GM12878 (cell line): ENCODE measurements around the gene IKZF1. TPM values are rescaled to one million over a fixed set of nuclear protein-coding genes. Genes with fewer than 3 reads are reported as not detected.

ENCODE experiments used
- ATAC-seq: fragments of 200-7000 bp; cut with Tn5 transposase; 3 replicates; pipeline ENCODE4 v1.9.1; 2020; ENCODE audit warnings: mild to moderate bottlenecking, moderate library complexity
- BruUV-seq: library from RNA; stranded (reverse); fragments of 400-500 nt; replicated peaks from 2 replicates; lab custom pipeline; 2021; lab: Mats Ljungman, UMichigan
- CTCF ChIA-PET: fragments of 300-600 bp; sonication (Branson Sonifier 250); formaldehyde crosslinking; extraction: SDS; loops from one replicate; lab custom pipeline; 2021; ENCODE audit warnings: inconsistent platforms; lab: Yijun Ruan, JAX
- POLR2A ChIA-PET: fragments of 350-600 bp; formaldehyde crosslinking; extraction: SDS; loops from one replicate; lab custom pipeline; 2021; ENCODE audit warnings: inconsistent platforms; lab: Charles Lee
- RAD21 ChIA-PET: fragments of 300-600 bp; sonication (Branson Sonifier 250); formaldehyde crosslinking; loops from one replicate; lab custom pipeline; 2023; ENCODE audit warnings: antibody characterized with exemption; ENCODE audit not compliant: unreplicated experiment; lab: Charles Lee
- SMC1A ChIA-PET: fragments of 300-600 bp; sonication (Branson Sonifier 250); formaldehyde crosslinking; loops from one replicate; lab custom pipeline; 2023; ENCODE audit not compliant: unreplicated experiment, uncharacterized antibody; lab: Charles Lee
- DNase-seq: peaks from one replicate; pipeline ENCODE4 v3.0.0-alpha.2; 2011; ENCODE audit warnings: low read depth, low spot score
- FAIRE-seq: peaks from 3 replicates; lab custom pipeline; 2011; peaks lifted over from hg19 to GRCh38; lab: Jason Lieb, UNC
- H2AFZ ChIP-seq: 2 replicates; pipeline ENCODE4 v1.6.0; 2011; ENCODE audit warnings: low read depth, low read length, control low read depth; ENCODE audit not compliant: control insufficient read depth
- H3K27ac ChIP-seq: 2 replicates; pipeline ENCODE4 v1.5.1; 2011; ENCODE audit warnings: control low read depth; ENCODE audit not compliant: control insufficient read depth, insufficient read depth
- H3K27me3 ChIP-seq, 2 experiments: replicated peaks in 1 of 2; 2 replicates each; pipeline versions ENCODE4 v1.6.0 to v1.6.1; 2011; ENCODE audit warnings: low read length in 1 of 2; ENCODE audit not compliant: control insufficient read depth in 2 of 2, insufficient read depth in 2 of 2
- H3K36me3 ChIP-seq, 2 experiments: 2 replicates each; pipeline ENCODE4 v1.5.1; 2011; ENCODE audit warnings: low read length in 1 of 2; ENCODE audit not compliant: control insufficient read depth in 2 of 2, insufficient read depth in 2 of 2
- H3K4me1 ChIP-seq: 2 replicates; pipeline ENCODE4 v1.6.1; 2011; ENCODE audit warnings: mild to moderate bottlenecking, low read length, moderate library complexity, mixed read lengths; ENCODE audit not compliant: control insufficient read depth, insufficient read depth
- H3K4me2 ChIP-seq: 2 replicates; pipeline ENCODE4 v1.6.0; 2011; ENCODE audit warnings: control low read depth; ENCODE audit not compliant: control insufficient read depth, insufficient read depth
- H3K4me3 ChIP-seq: fragments of 200-600 bp; sonication (generic); 2 replicates; pipeline ENCODE4 v1.5.1; 2016
- H3K79me2 ChIP-seq: 2 replicates; pipeline ENCODE4 v1.6.0; 2011; ENCODE audit warnings: low read length; ENCODE audit not compliant: control insufficient read depth, insufficient read depth
- H3K9ac ChIP-seq: 2 replicates; pipeline ENCODE4 v1.8.0; 2011; ENCODE audit warnings: low read length, control low read depth, mixed read lengths; ENCODE audit not compliant: control insufficient read depth, insufficient read depth
- H3K9me3 ChIP-seq: replicated peaks from 3 replicates; pipeline ENCODE4 v1.5.1; 2011; ENCODE audit warnings: mild to moderate bottlenecking, low read length; ENCODE audit not compliant: control insufficient read depth, insufficient read depth
- H4K20me1 ChIP-seq: 2 replicates; pipeline ENCODE4 v1.6.0; 2011; ENCODE audit not compliant: control insufficient read depth, insufficient read depth
- ASH2L ChIP-seq: fragments of 300-600, 200-600 bp; sonication (generic); IDR thresholded peaks from 2 replicates; pipeline ENCODE4 v1.6.1; 2017; ENCODE audit warnings: low read depth, mild to moderate bottlenecking, borderline replicate concordance
- BACH1 ChIP-seq: fragments of 450-650 bp; IDR thresholded peaks from 2 replicates; pipeline ENCODE4 v1.6.1; 2017; ENCODE audit warnings: mild to moderate bottlenecking, borderline replicate concordance
- CBFB ChIP-seq: IDR thresholded peaks from 2 replicates; pipeline ENCODE4 v1.6.1; 2016; ENCODE audit warnings: antibody characterized with exemption, low read depth
- DPF2 ChIP-seq: fragments of 450-650 bp; IDR thresholded peaks from 2 replicates; pipeline ENCODE4 v1.6.1; 2017; ENCODE audit warnings: mild to moderate bottlenecking
- MYC ChIP-seq: IDR thresholded peaks from 2 replicates; pipeline ENCODE4 v1.6.1; 2011; ENCODE audit warnings: mild to moderate bottlenecking, low read length, moderate library complexity, inconsistent platforms; ENCODE audit not compliant: insufficient read depth, insufficient replicate concordance, insufficient read length, severe bottlenecking
- NFYB ChIP-seq: IDR thresholded peaks from 2 replicates; pipeline ENCODE4 v1.6.1; 2011; ENCODE audit warnings: low read depth, mild to moderate bottlenecking, low read length, improper control_type of control experiment, moderate library complexity; ENCODE audit not compliant: insufficient read depth
- PAX8 ChIP-seq: fragments of 450-650 bp; IDR thresholded peaks from 2 replicates; pipeline ENCODE4 v1.6.1; 2017; ENCODE audit warnings: mild to moderate bottlenecking, moderate library complexity
- RFX5 ChIP-seq: IDR thresholded peaks from 2 replicates; pipeline ENCODE4 v1.6.1; 2011; ENCODE audit warnings: low read depth, low read length, improper control_type of control experiment
- SPI1 ChIP-seq: IDR thresholded peaks from 2 replicates; pipeline ENCODE4 v1.6.1; 2011; ENCODE audit warnings: low read depth, mild to moderate bottlenecking, low read length, moderate library complexity, borderline replicate concordance; ENCODE audit not compliant: insufficient read depth
- SUZ12 ChIP-seq: fragments of 200-600 bp; sonication (generic); IDR thresholded peaks from one replicate; pipeline ENCODE4 v1.6.1; 2018; ENCODE audit warnings: antibody characterized with exemption, mild to moderate bottlenecking; ENCODE audit not compliant: unreplicated experiment
- YY1 ChIP-seq: IDR thresholded peaks from 2 replicates; pipeline ENCODE4 v1.6.1; 2011; ENCODE audit warnings: low read depth, mild to moderate bottlenecking, low read length
- WGBS: methylation state at CpG from one replicate; pipeline ENCODE4 v1.1.6; 2016; ENCODE audit warnings: low lambda C conversion rate; ENCODE audit not compliant: insufficient replicate concordance, insufficient coverage; ENCODE audit errors: missing lambda C conversion rate; 5-methylcytosine and 5-hydroxymethylcytosine counted together
- in situ Hi-C: fragments of 300-500 bp; cut with MboI; formaldehyde crosslinking; loops from 9 replicates; pipeline ENCODE4 v1.14.3; 2018; ENCODE audit warnings: mixed read lengths
- intact Hi-C: fragments of 100-400 bp; cut with micrococcal nuclease; formaldehyde crosslinking; loops from one replicate; pipeline ENCODE4 v1.14.2; 2022; ENCODE audit not compliant: unreplicated experiment
- polyA plus RNA-seq, 11 experiments: library from polyadenylated mRNA; depleted of rRNA in 4 of 11; unstranded in 6 of 11; stranded (reverse) in 5 of 11; fragments of >200 nt; fragmentation: Nextera tagmentation in 4 of 11; fragmentation: Illumina TruSeq in 1 of 11; extraction: Ambion mirVana in 4 of 11; extraction: Trizol in 1 of 11; gene quantifications; 1 replicate in 1 of 11; 2 replicates in 10 of 11; pipeline versions ENCODE4 v1.2.1 to v1.2.3, GENCODE V29; 2011 to 2016; ENCODE audit warnings: inconsistent platforms in 2 of 11, missing spikeins in 2 of 11, low read depth in 1 of 11
- total RNA-seq, 4 experiments: library from RNA; depleted of rRNA in 3 of 4; stranded (reverse); fragments of >200 nt in 3 of 4; fragmentation: Illumina TruSeq in 1 of 4; extraction: Trizol in 1 of 4; gene quantifications; 2 replicates each; pipeline versions ENCODE4 v1.2.1 to v1.2.3, GENCODE V29; 2013 to 2021

The IKZF1 gene
- total and polyA plus RNA-seq, 10 of the 15 experiments (the other 5 are each of a cell fraction or from before 2014, with no cell fraction given): 27.2 to 125 (median 71.6) TPM

DNA sequence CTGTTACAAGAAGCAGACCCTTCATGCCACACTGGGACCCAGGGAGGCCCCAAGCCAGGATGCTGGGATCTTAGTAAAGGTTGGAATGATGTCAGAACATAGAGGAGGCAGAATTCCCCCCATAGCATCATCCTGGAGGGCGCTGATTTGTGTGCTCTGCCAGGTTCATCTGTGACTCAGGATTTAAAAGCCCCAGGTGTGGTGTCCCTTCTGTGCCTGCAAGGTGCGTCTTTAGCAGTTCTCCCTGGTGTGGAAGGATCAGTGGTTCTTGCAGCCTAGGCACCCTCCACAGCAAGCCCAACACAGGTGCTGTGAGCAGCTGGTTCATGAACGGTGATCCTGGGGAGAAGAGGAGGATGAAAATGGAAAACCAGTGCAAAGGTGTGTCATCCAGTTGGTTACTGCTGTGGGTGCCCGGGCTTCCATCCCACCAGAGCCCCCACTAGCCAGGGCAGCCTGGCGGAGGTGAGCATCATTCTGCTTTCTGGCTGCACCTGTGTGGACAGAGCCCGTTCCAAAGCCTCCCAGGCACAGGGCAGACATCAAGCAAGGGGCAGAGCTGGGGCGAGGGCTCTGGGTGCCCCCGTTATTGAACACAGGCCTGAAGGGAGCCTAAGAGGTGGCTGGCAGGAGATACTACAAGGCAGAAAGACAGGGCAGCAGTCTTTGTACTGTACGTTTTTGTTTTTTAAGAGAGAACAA, 49.5 kb downstream of the IKZF1 start:
- in situ Hi-C loops (no loop called here), intact Hi-C loops (loop anchor here (2.0 kb wide), 1 partner anchor 45 kb away; no protein-coding TSS in a partner anchor)
- no TSS peak for BruUV-seq
- Histone ChIP-seq H3K4me3 (no peak overlapping the region), H3K9ac (no peak overlapping the region), H3K4me1 (peaks cover 31% of the 10 kb centered on the region), H3K9me3 (no peaks in the 10 kb centered on the region), H3K27ac (no peak overlapping the region), H3K36me3 (peaks cover 2 to 21% of the 10 kb centered on the region in 2 experiments), H3K79me2 (peaks cover 20% of the 10 kb centered on the region), H3K27me3 (no peaks in the 10 kb centered on the region), H4K20me1 (no peaks in the 10 kb centered on the region), H3K4me2 (no peak overlapping the region), H2AFZ (no peak overlapping the region)
- CTCF ChIA-PET: interaction anchor here (0.6 to 9.0 kb wide), 4 partner anchors 14 to 77 kb away, joined by 3 to 50 read pairs (median 4); no protein-coding TSS in a partner anchor
- ATAC-seq (no peak), FAIRE-seq (no peak), DNase-seq (no peak)
- TF ChIP-seq YY1 (no peak), MYC (no peak), PAX8 (no peak), CBFB (no peak), SUZ12 (no peak), NFYB (no peak), ASH2L (no peak), RFX5 (no peak), SPI1 (no peak), BACH1 (no peak), DPF2 (no peak)
- SMC1A ChIA-PET: interaction anchor here (0.5 to 7.0 kb wide), 6 partner anchors 11 to 44 kb away, joined by 3 to 80 read pairs (median 20); no protein-coding TSS in a partner anchor
- 82% methylated on average over 9 of the region's 9 CpGs for WGBS
- POLR2A ChIA-PET: no interaction called here
- RAD21 ChIA-PET: interaction anchor here (4.6 kb wide), 1 partner anchor 14 kb away, joined by 41 read pairs; no protein-coding TSS in a partner anchor
